Type B pancreatic cell (in vitro differentiated cells): Measurements from ENCODE around the gene EAPP. TPM values are rescaled to one million over a fixed set of nuclear protein-coding genes. Genes with fewer than 3 reads are reported as not detected.
"Not testable (repeated sequence)": the region's sequence is repeated elsewhere in the genome, so short reads cannot be mapped to it uniquely, and the experiment has no call there.

ENCODE experiments used
- DNase-seq: peaks from one replicate; pipeline ENCODE4 v3.0.0; 2021; ENCODE audit warnings: mixed read lengths; ENCODE audit not compliant: unreplicated experiment; ENCODE audit errors: extremely low spot score
- H3K27ac Mint-ChIP-seq: 2 replicates; pipeline ENCODE4 v1.8.0; 2021; ENCODE audit warnings: mild to moderate bottlenecking, mixed read lengths
- H3K27me3 Mint-ChIP-seq: 2 replicates; pipeline ENCODE4 v1.8.0; 2021; ENCODE audit warnings: mixed read lengths
- H3K36me3 Mint-ChIP-seq: 2 replicates; pipeline ENCODE4 v1.8.0; 2021; ENCODE audit warnings: mixed read lengths
- H3K4me1 Mint-ChIP-seq: one replicate; pipeline ENCODE4 v1.8.0; 2021; ENCODE audit warnings: mixed read lengths; ENCODE audit not compliant: unreplicated experiment
- H3K4me3 Mint-ChIP-seq: 2 replicates; pipeline ENCODE4 v1.8.0; 2021; ENCODE audit warnings: mild to moderate bottlenecking, mixed read lengths
- H3K9me3 Mint-ChIP-seq: 2 replicates; pipeline ENCODE4 v1.8.0; 2021; ENCODE audit warnings: mixed read lengths
- CTCF ChIP-seq: fragments of 200-600 bp; sonication (generic); conservative IDR thresholded peaks from 2 replicates; pipeline ENCODE4 v1.5.0; 2021; ENCODE audit warnings: antibody characterized with exemption, mild to moderate bottlenecking
- total RNA-seq: library from RNA; stranded (reverse); gene quantifications from 2 replicates; pipeline ENCODE4 v1.2.1, GENCODE V29; 2021; ENCODE audit warnings: low replicate concordance

The EAPP gene
- total RNA-seq, 1 donor from 2014 or later, result 36.8 TPM

- DNase-seq, result no peak
- Mint-ChIP-seq H3K27me3 (no peaks in the 10 kb centered on the region), H3K36me3 (no peaks in the 10 kb centered on the region), H3K4me1 (peaks cover 3% of the 10 kb centered on the region), H3K9me3 (no peaks in the 10 kb centered on the region), H3K4me3 (no peak overlapping the region), H3K27ac (no peak overlapping the region)
- no peak for TF ChIP-seq CTCF
Measured at GRCh38 chr14:34507884-34508283, 31.6 kb downstream of the EAPP start.

- Mint-ChIP-seq H3K4me3 (no peak overlapping the region), H3K9me3 (no peaks in the 10 kb centered on the region), H3K36me3 (no peaks in the 10 kb centered on the region), H3K27me3 (no peaks in the 10 kb centered on the region), H3K27ac (no peak overlapping the region), H3K4me1 (peaks cover 5% of the 10 kb centered on the region)
- no peak for TF ChIP-seq CTCF
- DNase-seq, result no peak
Measured at GRCh38 chr14:34507459-34507858, 32.0 kb downstream of the EAPP start.

GRCh38 chr14:34505124-34505491, 34.4 kb downstream of the EAPP start:
- DNase-seq, H3K4me1 Mint-ChIP-seq, H3K4me3 Mint-ChIP-seq, H3K27me3 Mint-ChIP-seq, H3K36me3 Mint-ChIP-seq, H3K9me3 Mint-ChIP-seq, H3K27ac Mint-ChIP-seq: not testable (repeated sequence)

- not testable (repeated sequence) for H3K4me3 Mint-ChIP-seq, H3K4me1 Mint-ChIP-seq, DNase-seq, H3K36me3 Mint-ChIP-seq, H3K27me3 Mint-ChIP-seq, H3K9me3 Mint-ChIP-seq, H3K27ac Mint-ChIP-seq
Measured at GRCh38 chr14:34504027-34504426, 35.5 kb downstream of the EAPP start.

- Mint-ChIP-seq H3K4me3 (no peak overlapping the region), H3K9me3 (no peaks in the 10 kb centered on the region), H3K4me1 (peaks cover 9% of the 10 kb centered on the region), H3K27ac (no peak overlapping the region), H3K36me3 (no peaks in the 10 kb centered on the region), H3K27me3 (peaks cover 3% of the 10 kb centered on the region)
- no peak for DNase-seq
- TF ChIP-seq CTCF, result no peak
Measured at GRCh38 chr14:34502545-34503225, 36.8 kb downstream of the EAPP start.

GRCh38 chr14:34502001-34502400, 37.5 kb downstream of the EAPP start:
- no peaks in the 10 kb centered on the region for H3K36me3 Mint-ChIP-seq
- H3K4me3 Mint-ChIP-seq, result no peak overlapping the region
- peaks cover 3% of the 10 kb centered on the region for H3K27me3 Mint-ChIP-seq
- no peak overlapping the region for H3K27ac Mint-ChIP-seq
- peaks cover 15% of the 10 kb centered on the region for H3K4me1 Mint-ChIP-seq
- H3K9me3 Mint-ChIP-seq, result no peaks in the 10 kb centered on the region
- no peak for TF ChIP-seq CTCF
- DNase-seq, result no peak
